HepG2 (cell line): ENCODE measurements around the gene LNX2. TPM values are rescaled to one million over a fixed set of nuclear protein-coding genes. Genes with fewer than 3 reads are reported as not detected.

ENCODE experiments used
- AKNA ChIP-seq: sonication (generic); formaldehyde crosslinking; IDR thresholded peaks from 2 replicates; pipeline ENCODE4 v1.4.0; 2020; ENCODE audit warnings: missing genetic modification reagents, borderline replicate concordance
- ARNT2 ChIP-seq: sonication (generic); formaldehyde crosslinking; IDR thresholded peaks from 2 replicates; pipeline ENCODE4 v1.8.0; 2022; ENCODE audit warnings: mild to moderate bottlenecking, low read depth, missing genetic modification reagents, moderate library complexity
- CBX1 ChIP-seq: IDR thresholded peaks from one replicate; pipeline ENCODE4 v1.6.1; 2016; ENCODE audit warnings: antibody characterized with exemption, low read depth
- ETV5 ChIP-seq: IDR thresholded peaks from 2 replicates; pipeline ENCODE4 v1.6.1; 2018; ENCODE audit warnings: missing biosample characterization, missing genetic modification reagents, inconsistent platforms, borderline replicate concordance
- HNRNPK ChIP-seq: fragments of 200-400 bp; formaldehyde crosslinking; IDR thresholded peaks from 2 replicates; pipeline ENCODE4 v1.6.1; 2018; ENCODE audit warnings: low read length, low read depth, moderate library complexity, mild to moderate bottlenecking; ENCODE audit not compliant: poor library complexity, severe bottlenecking
- HNRNPUL1 ChIP-seq: fragments of 200-400 bp; formaldehyde crosslinking; IDR thresholded peaks from 2 replicates; pipeline ENCODE4 v1.6.1; 2017; ENCODE audit warnings: low read depth, mild to moderate bottlenecking, low read length, moderate library complexity
- JUN ChIP-seq: sonication (generic); formaldehyde crosslinking; IDR thresholded peaks from 2 replicates; pipeline ENCODE4 v1.4.0; 2020; ENCODE audit warnings: mild to moderate bottlenecking, missing genetic modification reagents
- KDM1A ChIP-seq: IDR thresholded peaks from 2 replicates; pipeline ENCODE4 v1.6.1; 2016; ENCODE audit warnings: missing compliant biosample characterization
- PCBP2 ChIP-seq: fragments of 200-400 bp; formaldehyde crosslinking; optimal IDR thresholded peaks from 2 replicates; pipeline ENCODE3; 2018; ENCODE audit warnings: low read length, low read depth; ENCODE audit not compliant: poor library complexity, severe bottlenecking
- PPARG ChIP-seq: conservative IDR thresholded peaks from 2 replicates; pipeline ENCODE4 v1.6.1; 2016; ENCODE audit warnings: missing biosample characterization, missing genetic modification reagents
- TP53 ChIP-seq: sonication (generic); formaldehyde crosslinking; conservative IDR thresholded peaks from 2 replicates; pipeline ENCODE4 v1.4.0; 2020; ENCODE audit warnings: missing genetic modification reagents
- ZNF17 ChIP-seq: sonication (generic); formaldehyde crosslinking; IDR thresholded peaks from 2 replicates; pipeline ENCODE4 v1.5.0; 2020; ENCODE audit warnings: mild to moderate bottlenecking, missing genetic modification reagents
- ZNF296 ChIP-seq: sonication (generic); formaldehyde crosslinking; conservative IDR thresholded peaks from 2 replicates; pipeline ENCODE4 v1.5.0; 2020; ENCODE audit warnings: mild to moderate bottlenecking, missing genetic modification reagents
- ZNF383 ChIP-seq: sonication (generic); formaldehyde crosslinking; IDR thresholded peaks from 2 replicates; pipeline ENCODE4 v1.4.0; 2020; ENCODE audit warnings: missing genetic modification reagents, mild to moderate bottlenecking, borderline replicate concordance
- ZNF569 ChIP-seq: sonication (generic); formaldehyde crosslinking; IDR thresholded peaks from 2 replicates; pipeline ENCODE4 v1.5.0; 2020; ENCODE audit warnings: mild to moderate bottlenecking, missing genetic modification reagents, moderate library complexity, borderline replicate concordance
- polyA plus RNA-seq, 8 experiments: library from polyadenylated mRNA; depleted of rRNA in 3 of 8; stranded (reverse) in 7 of 8; unstranded in 1 of 8; fragments of >200 nt; fragmentation: Illumina TruSeq in 4 of 8; extraction: Trizol in 4 of 8; gene quantifications; 2 replicates each; pipeline versions ENCODE4 v1.2.1 to v1.2.3, GENCODE V29; 2011 to 2016; ENCODE audit warnings: low read depth in 4 of 8, missing spikeins in 1 of 8, mixed read lengths in 1 of 8; ENCODE audit not compliant: insufficient read depth in 1 of 8
- total RNA-seq, 5 experiments: library from RNA; depleted of rRNA; stranded (reverse); fragments of >200 nt; fragmentation: Illumina TruSeq; extraction: Trizol; gene quantifications; 2 replicates each; pipeline ENCODE4 v1.2.3, GENCODE V29; 2016; ENCODE audit warnings: low read depth in 1 of 5
- TF ChIP-seq, protein P1 (sequence below): sonication (generic); formaldehyde crosslinking; IDR thresholded peaks from 2 replicates; pipeline ENCODE4 v1.4.0; 2020; ENCODE audit warnings: missing genetic modification reagents
- TF ChIP-seq, protein P2 (sequence below): sonication (generic); formaldehyde crosslinking; IDR thresholded peaks from 2 replicates; pipeline ENCODE4 v1.4.0; 2020; ENCODE audit warnings: missing genetic modification reagents
- TF ChIP-seq, protein P3 (sequence below): sonication (generic); formaldehyde crosslinking; IDR thresholded peaks from 2 replicates; pipeline ENCODE4 v1.8.0; 2022; ENCODE audit warnings: low read depth, missing genetic modification reagents

Gene LNX2
- total and polyA plus RNA-seq, 2 of the 13 experiments (the other 11 are each of a cell fraction or from before 2014, with no cell fraction given), result 9.2 to 9.7 TPM

DNA sequence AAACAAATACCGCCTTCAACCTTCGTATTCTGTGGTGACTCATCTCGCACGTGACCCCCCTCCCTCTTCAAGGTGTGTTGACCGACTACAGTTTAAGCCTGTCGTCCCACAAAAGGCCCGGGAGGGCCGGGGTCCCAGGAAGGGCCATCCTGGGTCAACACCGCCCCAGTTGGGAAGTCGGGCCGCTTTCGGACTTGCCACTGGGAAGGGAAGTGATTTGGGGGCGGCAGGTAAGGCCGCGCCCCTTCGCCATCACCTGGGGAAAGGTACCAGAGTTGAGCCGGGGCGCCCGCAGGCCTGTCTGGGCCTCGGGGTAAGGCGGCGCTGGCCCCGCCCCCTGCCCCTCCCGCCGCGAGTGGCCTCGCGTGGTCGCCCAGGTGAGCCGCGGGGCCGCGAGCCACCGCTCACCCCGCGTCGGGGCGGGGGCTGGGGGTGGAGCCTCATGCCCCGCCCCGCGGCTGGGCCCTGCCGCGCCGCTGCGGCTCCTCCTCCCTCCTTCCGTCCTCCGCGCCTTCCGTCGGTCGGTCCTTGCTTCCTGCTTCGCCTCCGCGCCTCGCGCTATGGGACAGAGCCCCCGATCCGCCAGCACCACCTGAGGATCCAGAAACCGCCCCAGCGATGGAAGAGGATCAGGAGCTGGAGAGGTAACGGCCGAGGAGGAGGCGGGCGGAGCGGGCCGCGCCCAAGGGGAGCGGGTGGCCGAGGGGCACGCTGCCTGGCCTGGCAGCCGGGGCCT, 1.2 kb upstream of the LNX2 start, which contains the start of gene POLR1D (continued):
- TF ChIP-seq AKNA (CRISPR knock-in tag) (no peak), HNRNPK (peak; percentile 7), ETV5 (peak; percentile 54; the same call in 1 of the 2 replicates), PPARG (no peak), ZNF296 (CRISPR knock-in tag) (peak; percentile 75; the same call in 1 of the 2 replicates), TP53 (CRISPR knock-in tag) (no peak), ZNF569 (CRISPR knock-in tag) (no peak), CBX1 (no peak), ZNF17 (no peak), ARNT2 (CRISPR knock-in tag) (no peak; the same call in 1 of the 2 replicates), PCBP2 (no peak), KDM1A (CRISPR knock-in tag) (no peak), JUN (CRISPR knock-in tag) (peak; percentile 44; the same call in 1 of the 2 replicates), HNRNPUL1 (no peak), ZNF383 (CRISPR knock-in tag) (no peak)
- TF ChIP-seq, protein P1, sequence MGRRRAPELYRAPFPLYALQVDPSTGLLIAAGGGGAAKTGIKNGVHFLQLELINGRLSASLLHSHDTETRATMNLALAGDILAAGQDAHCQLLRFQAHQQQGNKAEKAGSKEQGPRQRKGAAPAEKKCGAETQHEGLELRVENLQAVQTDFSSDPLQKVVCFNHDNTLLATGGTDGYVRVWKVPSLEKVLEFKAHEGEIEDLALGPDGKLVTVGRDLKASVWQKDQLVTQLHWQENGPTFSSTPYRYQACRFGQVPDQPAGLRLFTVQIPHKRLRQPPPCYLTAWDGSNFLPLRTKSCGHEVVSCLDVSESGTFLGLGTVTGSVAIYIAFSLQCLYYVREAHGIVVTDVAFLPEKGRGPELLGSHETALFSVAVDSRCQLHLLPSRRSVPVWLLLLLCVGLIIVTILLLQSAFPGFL (CRISPR knock-in tag), result no peak
- TF ChIP-seq, protein P2, sequence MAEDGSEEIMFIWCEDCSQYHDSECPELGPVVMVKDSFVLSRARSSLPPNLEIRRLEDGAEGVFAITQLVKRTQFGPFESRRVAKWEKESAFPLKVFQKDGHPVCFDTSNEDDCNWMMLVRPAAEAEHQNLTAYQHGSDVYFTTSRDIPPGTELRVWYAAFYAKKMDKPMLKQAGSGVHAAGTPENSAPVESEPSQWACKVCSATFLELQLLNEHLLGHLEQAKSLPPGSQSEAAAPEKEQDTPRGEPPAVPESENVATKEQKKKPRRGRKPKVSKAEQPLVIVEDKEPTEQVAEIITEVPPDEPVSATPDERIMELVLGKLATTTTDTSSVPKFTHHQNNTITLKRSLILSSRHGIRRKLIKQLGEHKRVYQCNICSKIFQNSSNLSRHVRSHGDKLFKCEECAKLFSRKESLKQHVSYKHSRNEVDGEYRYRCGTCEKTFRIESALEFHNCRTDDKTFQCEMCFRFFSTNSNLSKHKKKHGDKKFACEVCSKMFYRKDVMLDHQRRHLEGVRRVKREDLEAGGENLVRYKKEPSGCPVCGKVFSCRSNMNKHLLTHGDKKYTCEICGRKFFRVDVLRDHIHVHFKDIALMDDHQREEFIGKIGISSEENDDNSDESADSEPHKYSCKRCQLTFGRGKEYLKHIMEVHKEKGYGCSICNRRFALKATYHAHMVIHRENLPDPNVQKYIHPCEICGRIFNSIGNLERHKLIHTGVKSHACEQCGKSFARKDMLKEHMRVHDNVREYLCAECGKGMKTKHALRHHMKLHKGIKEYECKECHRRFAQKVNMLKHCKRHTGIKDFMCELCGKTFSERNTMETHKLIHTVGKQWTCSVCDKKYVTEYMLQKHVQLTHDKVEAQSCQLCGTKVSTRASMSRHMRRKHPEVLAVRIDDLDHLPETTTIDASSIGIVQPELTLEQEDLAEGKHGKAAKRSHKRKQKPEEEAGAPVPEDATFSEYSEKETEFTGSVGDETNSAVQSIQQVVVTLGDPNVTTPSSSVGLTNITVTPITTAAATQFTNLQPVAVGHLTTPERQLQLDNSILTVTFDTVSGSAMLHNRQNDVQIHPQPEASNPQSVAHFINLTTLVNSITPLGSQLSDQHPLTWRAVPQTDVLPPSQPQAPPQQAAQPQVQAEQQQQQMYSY (CRISPR knock-in tag), result no peak
- TF ChIP-seq, protein P3, sequence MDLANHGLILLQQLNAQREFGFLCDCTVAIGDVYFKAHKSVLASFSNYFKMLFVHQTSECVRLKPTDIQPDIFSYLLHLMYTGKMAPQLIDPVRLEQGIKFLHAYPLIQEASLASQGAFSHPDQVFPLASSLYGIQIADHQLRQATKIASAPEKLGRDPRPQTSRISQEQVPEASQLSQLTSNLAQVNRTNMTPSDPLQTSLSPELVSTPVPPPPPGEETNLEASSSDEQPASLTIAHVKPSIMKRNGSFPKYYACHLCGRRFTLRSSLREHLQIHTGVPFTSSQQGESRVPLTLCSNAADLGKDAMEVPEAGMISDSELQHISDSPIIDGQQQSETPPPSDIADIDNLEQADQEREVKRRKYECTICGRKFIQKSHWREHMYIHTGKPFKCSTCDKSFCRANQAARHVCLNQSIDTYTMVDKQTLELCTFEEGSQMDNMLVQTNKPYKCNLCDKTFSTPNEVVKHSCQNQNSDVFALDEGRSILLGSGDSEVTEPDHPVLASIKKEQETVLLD (CRISPR knock-in tag), result peak; percentile 77
